Esophagus squamous epithelium (tissue), 5 donors: ENCODE measurements around the gene EDN3. TPM values are rescaled to one million over a fixed set of nuclear protein-coding genes. Genes with fewer than 3 reads are reported as not detected.

Experiments
- DNase-seq: peaks from one replicate; lab custom pipeline; 2025; lab: John Stamatoyannopoulos, UW
- H3K27ac ChIP-seq, 4 donors: fragments of 200-600 bp; sonication (generic); one replicate each; pipeline ENCODE4 v1.5.1; 2016 to 2019; ENCODE audit warnings: mild to moderate bottlenecking in 1 of 4
- H3K27me3 ChIP-seq, 4 donors: fragments of 200-600 bp; sonication (generic); 1 replicate in 3 of 4; 2 replicates in 1 of 4; pipeline versions ENCODE4 v1.5.1 to v1.6.0; 2017 to 2021; ENCODE audit warnings: antibody characterized with exemption in 1 of 4
- H3K36me3 ChIP-seq, 3 donors: fragments of 200-600 bp; sonication (generic); one replicate each; pipeline ENCODE4 v1.5.1; 2016 to 2019
- H3K4me1 ChIP-seq, 3 donors: fragments of 200-600 bp; sonication (generic); one replicate each; pipeline ENCODE4 v1.5.1; 2017 to 2019
- H3K4me3 ChIP-seq, 4 donors: fragments of 200-600 bp; sonication (generic); 1 replicate in 3 of 4; 2 replicates in 1 of 4; pipeline ENCODE4 v1.5.1; 2016 to 2019; ENCODE audit warnings: mild to moderate bottlenecking in 2 of 4, moderate library complexity in 1 of 4
- H3K9me3 ChIP-seq, 3 donors: fragments of 200-600 bp; sonication (generic); one replicate each; pipeline ENCODE4 v1.5.1; 2016 to 2019
- CTCF ChIP-seq, 6 experiments: fragments of 450-650 bp in 4 of 6; fragments of 200-600 bp in 2 of 6; sonication (generic) in 2 of 6; IDR thresholded peaks; one replicate each; pipeline ENCODE4 v1.5.1; 2016 to 2019; ENCODE audit warnings: antibody characterized with exemption in 6 of 6, mild to moderate bottlenecking in 4 of 6, moderate library complexity in 4 of 6
- POLR2A ChIP-seq, 4 donors: fragments of 450-650 bp; IDR thresholded peaks; one replicate each; pipeline ENCODE4 v1.6.1; 2017; ENCODE audit warnings: antibody characterized with exemption in 4 of 4, mild to moderate bottlenecking in 4 of 4, moderate library complexity in 3 of 4
- WGBS, 2 donors: methylation state at CpG; one replicate each; pipeline ENCODE4 v1.1.5; 2018; 5-methylcytosine and 5-hydroxymethylcytosine counted together
- intact Hi-C: fragments of 100-400 bp; cut with DNase I; formaldehyde crosslinking; loops from one replicate; pipeline ENCODE4 v1.15.0; 2022
- total RNA-seq, 4 donors: library from RNA; depleted of rRNA; stranded (reverse); fragments of >200 nt; gene quantifications; one replicate each; pipeline ENCODE4 v1.1.0, GENCODE V29; 2016
- donor health status: DM: yes; HTN: yes; CAD: no.

EDN3 gene
- total RNA-seq, 4 donors from 2014 or later: 7.5 to 65.2 (median 16.6) TPM

DNA sequence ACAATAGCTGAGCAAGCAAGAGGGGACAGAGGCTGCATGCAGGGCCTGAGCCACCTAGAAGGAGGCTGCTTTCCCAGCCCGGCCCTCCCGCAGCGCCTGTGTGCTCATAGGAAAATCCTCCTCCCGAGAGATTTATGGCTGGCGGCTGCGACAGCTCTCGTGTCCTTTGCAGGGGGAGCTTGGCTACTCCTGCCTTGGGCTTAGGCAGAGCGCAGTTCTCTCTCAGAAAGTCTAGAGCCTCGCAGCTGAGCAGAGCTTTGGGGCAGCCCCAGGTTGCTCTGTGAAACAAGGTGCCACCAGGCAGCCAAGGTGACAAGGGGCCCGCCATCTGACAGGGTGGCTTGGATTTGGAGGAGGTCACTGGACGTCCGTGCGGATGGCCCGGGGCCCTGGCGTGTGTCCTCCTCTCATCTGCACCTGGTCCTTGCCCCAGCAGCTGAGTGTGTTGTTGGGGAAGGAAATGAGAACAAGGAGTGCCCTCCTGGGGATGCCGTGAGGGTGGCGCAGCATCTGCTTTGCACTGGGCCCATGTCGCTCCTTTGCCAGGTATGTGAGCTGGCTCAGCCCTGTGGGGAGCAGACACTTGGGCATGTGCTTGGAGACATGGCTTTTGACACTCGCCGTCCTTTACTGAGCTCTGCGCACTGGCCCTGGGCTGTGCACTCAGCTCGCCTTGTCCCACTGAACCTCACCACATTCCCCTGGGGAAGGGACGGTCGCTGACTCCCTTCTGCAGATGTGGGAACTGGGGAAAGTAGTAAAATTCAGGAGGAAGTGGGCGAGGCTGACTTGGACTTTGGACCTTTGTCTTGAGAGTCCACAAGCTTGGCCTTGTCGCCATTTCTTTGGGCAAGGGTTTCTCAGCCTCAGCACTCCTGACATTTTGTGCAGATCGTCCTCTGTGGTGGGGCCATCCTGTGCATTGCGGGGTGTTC is 41.9 kb downstream of the EDN3 start:
- DNase-seq: no peak
- Histone ChIP-seq H3K36me3 (no peaks in the 10 kb centered on the region), H3K27ac (no peak overlapping the region), H3K9me3 (no peaks in the 10 kb centered on the region), H3K4me3 (no peak overlapping the region), H3K4me1 (no peaks in the 10 kb centered on the region), H3K27me3 (peaks cover 0 to 6% (median 0%) of the 10 kb centered on the region in 4 donors)
- WGBS, 2 donors: 63 to 83% methylated on average over 11 to 14 of the region's 28 CpGs
- TF ChIP-seq POLR2A (IDR thresholded peaks at IDR 0.05) (no peak), CTCF (IDR thresholded peaks at IDR 0.05) (no peak)
- intact Hi-C loops: no loop called here

- 93 to 96% methylated on average over 2 of the region's 2 CpGs for WGBS, 2 donors
- H3K4me1 ChIP-seq: no peaks in the 10 kb centered on the region
- intact Hi-C loops: no loop called here
- no peak overlapping the region for H3K4me3 ChIP-seq
- no peaks in the 10 kb centered on the region for H3K9me3 ChIP-seq
- H3K36me3 ChIP-seq: no peaks in the 10 kb centered on the region
- no peak overlapping the region for H3K27ac ChIP-seq
- no peak for DNase-seq
- TF ChIP-seq POLR2A (IDR thresholded peaks at IDR 0.05) (no peak), CTCF (IDR thresholded peaks at IDR 0.05) (no peak)
- peaks cover 0 to 8% (median 0%) of the 10 kb centered on the region in 4 donors for H3K27me3 ChIP-seq
These were observed 45.6 kb downstream of the EDN3 start for GRCh38 chr20:59346061-59346460.

GRCh38 chr20:59349277-59349676 is 48.9 kb downstream of the EDN3 start:
- DNase-seq: no peak
- no peaks in the 10 kb centered on the region for H3K9me3 ChIP-seq
- H3K4me3 ChIP-seq: no peak overlapping the region
- no peaks in the 10 kb centered on the region for H3K4me1 ChIP-seq
- TF ChIP-seq CTCF (IDR thresholded peaks at IDR 0.05) (no peak), POLR2A (IDR thresholded peaks at IDR 0.05) (no peak)
- no peak overlapping the region for H3K27ac ChIP-seq
- 91% methylated on average over 1 of the region's 1 CpG for WGBS, 2 donors
- intact Hi-C loops: no loop called here
- no peaks in the 10 kb centered on the region for H3K36me3 ChIP-seq
- H3K27me3 ChIP-seq: peaks cover 0 to 11% (median 0%) of the 10 kb centered on the region in 4 donors

DNA sequence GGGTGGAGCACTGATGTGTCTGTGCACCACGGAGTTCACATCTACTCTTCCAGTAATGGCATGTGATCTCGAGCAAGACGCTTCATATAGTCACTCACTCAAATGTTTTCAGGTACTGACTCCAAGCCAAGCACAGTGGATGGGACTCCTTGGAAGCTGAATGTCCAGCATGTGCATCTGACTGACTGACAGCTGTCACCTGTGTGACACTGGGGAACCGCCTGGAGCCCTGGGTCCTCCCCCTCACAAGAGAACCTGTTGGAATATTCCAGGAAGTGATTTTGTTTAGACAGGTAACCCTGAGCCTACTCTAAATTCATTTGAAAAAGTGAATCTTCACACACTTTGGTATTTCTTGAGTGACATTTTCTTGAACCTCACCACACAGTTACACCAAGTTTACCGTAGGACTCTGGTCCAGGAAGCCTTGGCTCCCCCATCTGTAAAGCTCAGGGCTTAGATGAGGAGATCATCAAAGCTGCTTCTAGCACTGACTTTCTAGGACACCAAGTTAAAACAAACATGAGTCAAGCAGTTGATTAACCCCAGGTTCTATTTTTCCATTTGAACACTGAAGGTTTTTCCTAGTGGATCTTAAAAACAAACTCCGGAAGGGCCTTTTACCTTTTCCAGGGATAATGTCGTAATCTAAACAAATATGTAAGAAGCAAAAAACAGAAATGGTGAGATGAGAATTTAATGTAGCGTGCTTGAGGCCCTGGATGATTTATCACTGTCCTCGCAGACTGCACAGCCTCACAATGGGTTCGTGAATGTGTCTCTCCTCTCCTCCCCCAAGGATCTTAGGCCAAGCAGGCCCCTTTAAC is 50.1 kb downstream of the EDN3 start:
- H3K4me3 ChIP-seq: no peak overlapping the region
- H3K36me3 ChIP-seq: no peaks in the 10 kb centered on the region
- 77 to 82% methylated on average over 8 to 10 of the region's 10 CpGs for WGBS, 2 donors
- no peak for TF ChIP-seq POLR2A (IDR thresholded peaks at IDR 0.05)
- no peak for TF ChIP-seq CTCF (IDR thresholded peaks at IDR 0.05)
- DNase-seq: no peak
- H3K27me3 ChIP-seq: peaks cover 0 to 13% (median 0%) of the 10 kb centered on the region in 4 donors
- no peaks in the 10 kb centered on the region for H3K4me1 ChIP-seq
- no peaks in the 10 kb centered on the region for H3K9me3 ChIP-seq
- H3K27ac ChIP-seq: no peak overlapping the region
- intact Hi-C loops: no loop called here
